AG09309 (cell line): ENCODE results near the gene TGOLN2.
"Not testable (repeated sequence)": the region's sequence is repeated elsewhere in the genome, so short reads cannot be mapped to it uniquely, and the experiment has no call there.

Experiments used
- DNase-seq: peaks from one replicate; pipeline ENCODE4 v3.0.0-alpha.2; 2010; ENCODE audit warnings: low read depth
- H3K4me3 ChIP-seq: 2 replicates; pipeline ENCODE4 v1.5.1; 2011; ENCODE audit warnings: mild to moderate bottlenecking, low read depth, low read length, moderate library complexity; ENCODE audit not compliant: control insufficient read depth
- TF ChIP-seq, protein P1 (sequence below): IDR thresholded peaks from 2 replicates; pipeline ENCODE4 v1.5.1; 2011; ENCODE audit warnings: mild to moderate bottlenecking, low read depth, low read length, inconsistent platforms; ENCODE audit not compliant: insufficient read depth, control insufficient read depth; ENCODE audit errors: missing control alignments

The TGOLN2 gene

GRCh38 chr2:85353876-85354285 lies 26.1 kb upstream of the TGOLN2 start:
- TF ChIP-seq, protein P1, sequence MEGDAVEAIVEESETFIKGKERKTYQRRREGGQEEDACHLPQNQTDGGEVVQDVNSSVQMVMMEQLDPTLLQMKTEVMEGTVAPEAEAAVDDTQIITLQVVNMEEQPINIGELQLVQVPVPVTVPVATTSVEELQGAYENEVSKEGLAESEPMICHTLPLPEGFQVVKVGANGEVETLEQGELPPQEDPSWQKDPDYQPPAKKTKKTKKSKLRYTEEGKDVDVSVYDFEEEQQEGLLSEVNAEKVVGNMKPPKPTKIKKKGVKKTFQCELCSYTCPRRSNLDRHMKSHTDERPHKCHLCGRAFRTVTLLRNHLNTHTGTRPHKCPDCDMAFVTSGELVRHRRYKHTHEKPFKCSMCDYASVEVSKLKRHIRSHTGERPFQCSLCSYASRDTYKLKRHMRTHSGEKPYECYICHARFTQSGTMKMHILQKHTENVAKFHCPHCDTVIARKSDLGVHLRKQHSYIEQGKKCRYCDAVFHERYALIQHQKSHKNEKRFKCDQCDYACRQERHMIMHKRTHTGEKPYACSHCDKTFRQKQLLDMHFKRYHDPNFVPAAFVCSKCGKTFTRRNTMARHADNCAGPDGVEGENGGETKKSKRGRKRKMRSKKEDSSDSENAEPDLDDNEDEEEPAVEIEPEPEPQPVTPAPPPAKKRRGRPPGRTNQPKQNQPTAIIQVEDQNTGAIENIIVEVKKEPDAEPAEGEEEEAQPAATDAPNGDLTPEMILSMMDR, result no peak
- no peak for DNase-seq
- peak overlapping the region; percentile 82 for H3K4me3 ChIP-seq

GRCh38 chr2:85347599-85347998 lies 19.8 kb upstream of the TGOLN2 start:
- no peak for DNase-seq
- no peak overlapping the region for H3K4me3 ChIP-seq
- TF ChIP-seq, protein P1, result no peak

- TF ChIP-seq, protein P1, result no peak
- no peak overlapping the region for H3K4me3 ChIP-seq
- no peak for DNase-seq
These were observed 16.7 kb upstream of the TGOLN2 start for GRCh38 chr2:85344356-85344954.

DNA sequence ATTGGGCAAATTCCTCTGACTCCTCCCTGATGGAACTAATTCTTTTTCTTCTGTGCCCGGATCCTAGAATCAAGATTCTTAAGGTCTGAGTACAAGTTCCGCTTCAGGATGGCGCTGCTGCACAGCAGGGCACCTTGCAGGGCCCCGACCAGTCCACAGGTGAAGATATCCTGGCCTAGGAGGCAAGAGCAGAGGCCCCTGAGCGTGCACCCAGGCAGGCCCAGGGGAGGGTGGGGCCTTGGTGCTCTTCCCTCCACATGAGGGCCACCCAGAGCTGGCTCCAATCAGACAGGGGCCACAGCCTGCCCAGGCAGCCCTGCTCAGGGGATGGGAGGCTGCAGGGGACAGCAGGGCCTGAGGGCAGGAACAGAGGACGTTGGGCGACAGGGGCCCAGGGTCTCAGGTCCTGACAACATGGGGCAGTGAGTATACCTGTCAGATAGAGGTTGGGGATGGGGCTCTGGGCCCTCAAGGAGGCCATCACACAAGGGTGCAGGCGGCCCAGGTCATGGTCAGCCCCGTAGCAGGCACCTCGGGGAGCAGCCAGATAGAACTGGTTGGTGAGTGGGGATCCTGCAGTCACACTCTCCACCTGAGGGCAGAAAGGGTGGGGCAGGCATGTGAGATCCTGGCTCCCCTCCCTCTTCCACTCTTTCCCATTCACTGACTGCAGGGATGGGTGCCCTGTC lies 15.6 kb upstream of the TGOLN2 start:
- DNase-seq, H3K4me3 ChIP-seq: not testable (repeated sequence)

GRCh38 chr2:85342156-85342555 lies 14.4 kb upstream of the TGOLN2 start:
- H3K4me3 ChIP-seq, result no peak overlapping the region
- no peak for DNase-seq
- TF ChIP-seq, protein P1, result no peak

GRCh38 chr2:85341269-85342029 lies 13.7 kb upstream of the TGOLN2 start:
- no peak for DNase-seq
- no peak overlapping the region for H3K4me3 ChIP-seq
- TF ChIP-seq, protein P1, result no peak
